ENCODE measurements around the gene KCNN2. TPM values are rescaled to one million over a fixed set of nuclear protein-coding genes. Genes with fewer than 3 reads are reported as not detected.

Gene KCNN2
- total RNA-seq, 1 donor from 2014 or later: 10.0 TPM

DNA sequence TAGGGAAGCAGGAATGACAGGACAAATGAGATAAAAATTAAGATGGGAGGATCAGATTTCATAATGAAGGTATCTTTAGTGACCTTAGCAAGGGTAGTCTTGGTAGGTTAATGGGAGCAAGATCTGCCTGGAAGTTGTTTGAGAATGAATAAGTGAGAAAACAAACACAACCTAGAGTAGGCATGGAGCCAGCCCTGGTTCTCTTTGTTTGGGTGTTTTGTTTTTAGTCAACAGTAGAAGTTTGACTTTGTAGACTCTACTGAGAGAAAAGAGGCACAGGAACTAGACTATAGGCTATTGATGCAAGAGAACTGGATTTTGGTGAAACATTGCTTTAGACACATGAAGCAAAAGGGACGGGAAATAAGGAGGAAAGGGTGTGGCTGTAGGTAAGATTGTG, 40.3 kb downstream of the KCNN2 start:
- Histone ChIP-seq H3K9me3 (peaks cover 0 to 7% of the 10 kb centered on the region in 2 donors), H3K36me3 (no peaks in the 10 kb centered on the region), H3K27ac (no peak overlapping the region), H3K4me3 (no peak overlapping the region), H3K4me1 (no peaks in the 10 kb centered on the region), H3K27me3 (no peaks in the 10 kb centered on the region)
- TF ChIP-seq CTCF (IDR thresholded peaks at IDR 0.05): no peak
- intact Hi-C loops (cut with DNase I): no loop called here
- no peak for DNase-seq (ENCODE audit: low spot score in 2 of 2)

DNA sequence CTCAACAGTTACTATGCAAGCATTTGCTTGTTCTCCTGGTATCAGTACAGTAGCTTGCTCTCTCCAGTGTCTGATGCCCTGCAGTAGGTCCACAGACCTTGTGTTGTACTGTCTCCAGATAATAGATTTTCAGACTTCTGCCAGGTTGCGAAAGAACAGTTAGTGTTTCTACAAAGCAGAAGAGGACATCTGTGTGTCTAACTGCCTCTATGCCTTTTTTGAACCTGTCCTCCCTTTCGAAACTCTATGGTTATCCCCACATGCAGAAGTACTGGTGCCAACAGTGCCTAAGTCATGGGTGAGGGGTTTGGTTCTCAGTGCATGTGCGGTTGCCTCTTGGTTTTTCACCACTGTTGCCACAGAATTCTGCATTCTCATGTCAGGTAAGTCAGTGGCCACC, 45.9 kb downstream of the KCNN2 start:
- no peak for TF ChIP-seq CTCF (IDR thresholded peaks at IDR 0.05)
- no peak overlapping the region for H3K4me3 ChIP-seq

GRCh38 chr5:114408847-114409246, 47.0 kb downstream of the KCNN2 start:
- no peak overlapping the region for H3K4me3 ChIP-seq
- H3K27me3 ChIP-seq: no peaks in the 10 kb centered on the region
- intact Hi-C loops (cut with DNase I): no loop called here
- no peak for TF ChIP-seq CTCF (IDR thresholded peaks at IDR 0.05)
- H3K27ac ChIP-seq: no peak overlapping the region
- no peaks in the 10 kb centered on the region for H3K4me1 ChIP-seq
- no peaks in the 10 kb centered on the region for H3K9me3 ChIP-seq
- no peak for DNase-seq (ENCODE audit: low spot score in 2 of 2)
- no peaks in the 10 kb centered on the region for H3K36me3 ChIP-seq

More for the DNA sequence above, 45.9 kb downstream of the KCNN2 start:
- H3K9me3 ChIP-seq: no peaks in the 10 kb centered on the region
- H3K27ac ChIP-seq: no peak overlapping the region
- no peaks in the 10 kb centered on the region for H3K36me3 ChIP-seq
- no peaks in the 10 kb centered on the region for H3K27me3 ChIP-seq
- DNase-seq (ENCODE audit: low spot score in 2 of 2): no peak
- intact Hi-C loops (cut with DNase I): no loop called here
- no peaks in the 10 kb centered on the region for H3K4me1 ChIP-seq

DNA sequence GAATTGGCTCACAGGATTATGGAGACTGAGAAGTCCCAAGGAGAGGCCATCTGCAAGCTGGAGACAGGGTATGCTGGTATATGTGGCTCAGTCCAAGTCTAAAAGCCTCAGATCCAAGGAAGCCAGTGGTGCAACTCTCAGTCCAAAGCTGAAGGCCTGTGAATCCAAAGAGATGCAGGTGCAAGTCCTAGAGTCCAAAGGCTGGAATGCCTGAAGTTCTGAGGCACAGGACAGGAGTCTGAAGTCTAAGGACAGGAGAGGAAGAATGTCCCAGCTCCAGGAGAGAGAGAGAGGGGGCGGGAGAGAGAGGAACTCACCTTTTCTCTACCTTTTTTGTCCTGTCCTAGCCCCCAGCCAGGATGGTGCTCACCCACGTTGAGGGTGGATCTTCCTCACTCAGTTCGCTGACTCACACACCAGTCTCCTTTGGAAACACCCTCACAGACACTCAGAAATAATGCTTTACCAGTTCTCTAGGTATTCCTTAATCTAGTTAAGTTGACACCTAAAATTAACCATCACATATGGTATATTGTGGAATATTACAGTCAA, 49.6 kb downstream of the KCNN2 start:
- H3K36me3 ChIP-seq: no peaks in the 10 kb centered on the region
- H3K9me3 ChIP-seq: no peaks in the 10 kb centered on the region
- no peak for DNase-seq (ENCODE audit: low spot score in 2 of 2)
- no peaks in the 10 kb centered on the region for H3K27me3 ChIP-seq
- no peak for TF ChIP-seq CTCF (IDR thresholded peaks at IDR 0.05)
- intact Hi-C loops (cut with DNase I): no loop called here
- H3K4me3 ChIP-seq: no peak overlapping the region
- H3K27ac ChIP-seq: no peak overlapping the region
- H3K4me1 ChIP-seq: no peaks in the 10 kb centered on the region

DNA sequence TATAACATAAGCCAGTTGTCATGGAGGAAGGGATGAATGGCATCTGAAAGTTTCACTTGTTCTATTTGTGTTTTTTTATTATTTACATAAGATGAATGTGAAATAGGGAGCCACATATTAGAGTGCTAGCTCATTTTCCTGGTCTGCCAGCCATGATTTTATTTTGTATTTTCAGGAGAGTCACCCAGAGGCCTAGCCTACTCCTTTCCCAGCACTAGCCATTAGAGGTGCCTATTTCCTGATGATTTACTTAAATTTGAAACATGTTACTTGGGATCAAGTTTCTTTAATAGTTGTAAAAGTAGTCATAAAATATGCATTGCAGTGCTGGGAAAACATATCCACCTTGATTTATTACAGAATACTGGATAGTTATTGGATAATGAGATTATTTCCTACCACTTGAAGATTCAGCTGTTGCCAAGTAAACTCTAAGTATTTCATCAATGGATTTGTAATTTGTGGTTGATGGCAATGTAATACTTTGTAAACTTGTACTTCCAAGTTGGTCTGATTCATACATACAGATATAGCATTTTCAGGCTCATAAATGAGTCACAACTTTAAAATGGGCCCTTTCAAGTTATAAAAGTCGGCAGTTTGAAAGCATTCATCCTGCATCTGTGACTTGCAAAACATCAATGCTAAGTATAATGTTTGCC, 50.8 kb downstream of the KCNN2 start:
- H3K27me3 ChIP-seq: no peaks in the 10 kb centered on the region
- no peak overlapping the region for H3K27ac ChIP-seq
- H3K4me1 ChIP-seq: no peaks in the 10 kb centered on the region
- H3K4me3 ChIP-seq: no peak overlapping the region
- no peaks in the 10 kb centered on the region for H3K9me3 ChIP-seq
- no peaks in the 10 kb centered on the region for H3K36me3 ChIP-seq
- no peak for DNase-seq (ENCODE audit: low spot score in 2 of 2)
- TF ChIP-seq CTCF (IDR thresholded peaks at IDR 0.05): no peak
- intact Hi-C loops (cut with DNase I): no loop called here
